Measurements from ENCODE around the gene XRCC3.
"Not testable (repeated sequence)": the region's sequence is repeated elsewhere in the genome, so short reads cannot be mapped to it uniquely, and the experiment has no call there.

XRCC3 gene

DNA sequence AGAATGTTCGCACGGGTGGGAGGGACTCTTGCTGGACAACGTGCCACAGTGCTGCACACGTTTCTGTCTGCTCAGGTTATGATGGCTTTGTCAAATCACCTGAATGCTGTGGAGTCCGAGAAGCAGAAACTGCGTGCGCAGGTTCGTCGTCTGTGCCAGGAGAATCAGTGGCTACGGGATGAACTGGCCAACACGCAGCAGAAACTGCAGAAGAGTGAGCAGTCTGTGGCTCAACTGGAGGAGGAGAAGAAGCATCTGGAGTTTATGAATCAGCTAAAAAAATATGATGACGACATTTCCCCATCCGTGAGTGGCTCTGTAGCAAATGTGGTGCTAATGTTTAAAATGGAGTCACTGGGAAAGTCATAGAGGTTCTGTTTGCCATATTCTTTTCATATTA lies 57.8 kb downstream of the XRCC3 start:
- DNase-seq = no peak

DNA sequence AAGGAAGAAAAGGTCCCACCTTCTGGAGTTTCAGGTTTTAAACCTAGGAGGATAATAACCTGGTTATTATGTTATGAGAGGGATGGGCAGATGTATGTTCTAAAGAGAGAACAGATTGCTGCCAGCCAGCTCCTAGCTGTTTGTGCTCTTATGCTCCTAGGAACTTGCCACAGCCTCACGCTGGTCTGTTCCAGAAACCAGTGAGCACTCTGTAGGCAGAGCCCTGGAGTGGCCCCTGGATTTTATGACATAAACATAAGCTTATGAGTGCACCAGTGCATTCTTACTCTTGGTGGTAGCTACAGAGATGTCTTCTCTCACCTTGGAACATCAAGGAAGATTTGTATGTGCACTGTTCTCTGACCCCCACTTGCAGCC lies 58.5 kb downstream of the XRCC3 start:
- DNase-seq = no peak

GRCh38 chr14:103656031-103656755 lies 59.1 kb downstream of the XRCC3 start:
- no peak for DNase-seq

GRCh38 chr14:103654619-103655018 lies 60.6 kb downstream of the XRCC3 start:
- no peak for DNase-seq

DNA sequence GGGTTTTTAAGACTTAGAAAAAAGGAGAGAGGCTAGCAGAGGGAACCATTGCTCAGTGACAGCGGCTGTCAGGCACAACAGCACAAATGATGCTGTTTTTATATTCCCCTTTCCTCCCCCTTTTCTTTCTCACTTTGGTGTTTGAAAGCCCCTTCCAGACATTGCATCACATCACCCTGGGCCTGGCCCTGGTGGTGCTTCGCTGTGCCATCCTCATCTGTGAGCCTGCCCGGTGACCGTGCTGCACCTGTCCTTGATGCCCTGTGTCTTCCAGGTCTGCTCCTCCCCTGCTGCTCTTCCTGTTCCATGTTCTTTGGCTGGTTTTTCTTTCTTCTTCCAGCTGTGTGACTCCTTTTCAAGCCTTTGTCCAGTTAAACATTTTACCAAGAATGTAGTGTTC lies 61.4 kb downstream of the XRCC3 start:
- DNase-seq = no peak

- DNase-seq = not testable (repeated sequence)
These were observed 61.9 kb downstream of the XRCC3 start for GRCh38 chr14:103653336-103653735.

GRCh38 chr14:103652806-103653205 lies 62.4 kb downstream of the XRCC3 start:
- no peak for DNase-seq

GRCh38 chr14:103651585-103651984 lies 63.7 kb downstream of the XRCC3 start:
- DNase-seq = no peak

GRCh38 chr14:103650213-103650612 lies 65.0 kb downstream of the XRCC3 start:
- DNase-seq = no peak

DNA sequence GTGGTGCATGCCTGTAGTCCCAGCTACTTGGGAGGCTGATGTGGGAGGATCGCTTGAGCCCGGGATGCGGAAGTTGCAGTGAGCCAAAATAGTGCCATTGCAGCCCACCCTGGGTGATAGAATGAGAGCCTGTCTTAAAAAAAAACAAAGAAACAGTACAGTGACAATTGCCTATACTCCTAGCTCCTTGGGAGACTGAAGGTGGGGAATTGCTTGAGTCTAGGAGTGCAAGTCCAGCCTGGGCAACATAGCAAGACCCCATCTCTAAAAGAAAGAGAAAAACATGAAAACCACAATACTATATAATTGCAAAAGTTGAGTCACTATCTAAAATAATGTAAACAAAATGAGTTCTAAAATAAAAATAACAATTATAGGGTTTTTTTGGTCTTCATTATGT lies 66.2 kb downstream of the XRCC3 start:
- no peak for DNase-seq

Data from SIG-M5 (cell line).